ENCODE results near the gene SUPT20H.

Gene SUPT20H

GRCh38 chr13:36998624-36999041, 60.9 kb downstream of the SUPT20H start:
- no peak for DNase-seq

GRCh38 chr13:36997716-36998427, 61.6 kb downstream of the SUPT20H start:
- DNase-seq = no peak

GRCh38 chr13:36992362-36992761, 67.1 kb downstream of the SUPT20H start:
- DNase-seq = no peak

- no peak for DNase-seq
Measured at GRCh38 chr13:36986462-36987240, 72.8 kb downstream of the SUPT20H start.

DNA sequence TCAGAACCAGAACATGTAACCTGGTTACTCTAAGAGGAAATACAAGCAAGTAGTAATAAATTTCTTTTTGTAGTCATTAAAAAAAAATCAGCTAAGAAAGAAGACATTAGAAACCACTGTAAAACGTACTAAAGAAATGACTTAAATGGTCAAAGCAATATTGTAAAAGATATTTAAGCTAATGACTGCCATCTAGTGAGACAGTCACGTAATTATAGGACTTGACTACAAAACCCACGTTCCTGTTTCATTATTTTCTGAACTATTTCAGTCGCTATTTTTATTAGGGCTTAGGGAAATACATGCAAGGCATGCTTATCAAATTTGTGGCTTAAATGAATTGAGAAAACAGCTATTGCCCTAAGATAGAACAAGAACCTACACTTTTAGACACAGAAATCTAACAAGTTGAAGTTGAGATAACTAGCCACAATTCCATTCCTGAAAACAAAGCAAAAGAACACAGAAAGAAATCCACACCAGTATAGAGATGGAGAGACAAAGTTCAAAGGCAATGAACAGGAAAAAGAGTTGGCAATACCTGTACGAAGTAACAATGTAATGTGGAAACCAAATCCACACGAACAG, 78.2 kb downstream of the SUPT20H start:
- DNase-seq = peak; percentile 4

DNA sequence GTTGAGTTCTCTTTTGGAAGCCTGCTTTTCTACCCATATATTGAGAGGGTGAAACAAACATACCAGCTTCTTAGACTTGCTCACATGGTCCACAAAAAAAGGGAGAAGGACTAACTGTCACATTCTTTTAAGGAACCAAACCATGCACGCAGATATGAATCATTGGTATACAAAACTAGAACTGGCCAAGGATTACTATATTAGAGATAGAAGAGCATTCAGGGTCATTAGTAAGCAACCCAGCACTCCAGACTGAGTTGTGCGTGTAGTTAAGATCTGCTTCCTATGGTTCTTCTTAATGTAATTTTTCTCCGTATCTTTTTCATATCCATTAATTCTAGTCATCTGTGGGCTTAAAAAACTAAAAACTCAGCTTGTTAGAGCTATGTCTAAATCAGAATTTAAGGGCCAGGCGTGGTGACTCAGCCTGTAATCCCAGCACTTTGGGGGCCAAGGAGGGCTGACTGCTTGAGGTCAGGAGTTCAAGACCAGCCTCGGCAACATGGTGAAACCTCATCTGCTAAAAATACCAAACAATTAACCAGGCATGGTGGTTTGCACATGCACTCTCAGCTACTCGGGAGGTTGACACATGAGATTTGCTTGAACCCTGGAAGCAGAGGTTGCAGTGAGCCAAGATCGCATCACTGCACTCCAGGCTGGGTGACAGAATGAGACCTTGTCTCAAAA, 80.0 kb downstream of the SUPT20H start:
- DNase-seq = no peak

- DNase-seq = no peak
Measured at GRCh38 chr13:36975172-36975571, 84.3 kb downstream of the SUPT20H start.

- DNase-seq = no peak
Measured at GRCh38 chr13:36973621-36974295, 85.7 kb downstream of the SUPT20H start.

DNA sequence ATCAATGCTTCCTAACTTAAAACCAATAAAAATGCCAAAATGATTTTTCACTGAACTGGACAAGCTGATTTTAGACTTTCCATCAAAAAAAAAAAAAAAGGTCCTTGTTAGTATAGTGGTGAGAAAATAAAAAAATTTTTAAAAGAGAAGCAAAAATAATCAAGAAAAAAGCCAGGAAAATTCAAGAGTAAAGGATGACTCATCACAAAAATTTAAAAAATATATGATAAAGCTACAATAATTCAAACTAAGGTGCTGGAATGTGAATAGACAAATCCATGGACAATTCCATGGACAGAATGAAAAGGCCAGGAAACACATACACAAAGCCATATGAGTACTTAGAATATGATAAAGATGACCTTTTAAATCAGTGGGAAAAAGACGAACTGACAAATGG, 86.5 kb downstream of the SUPT20H start:
- DNase-seq = no peak

DNA sequence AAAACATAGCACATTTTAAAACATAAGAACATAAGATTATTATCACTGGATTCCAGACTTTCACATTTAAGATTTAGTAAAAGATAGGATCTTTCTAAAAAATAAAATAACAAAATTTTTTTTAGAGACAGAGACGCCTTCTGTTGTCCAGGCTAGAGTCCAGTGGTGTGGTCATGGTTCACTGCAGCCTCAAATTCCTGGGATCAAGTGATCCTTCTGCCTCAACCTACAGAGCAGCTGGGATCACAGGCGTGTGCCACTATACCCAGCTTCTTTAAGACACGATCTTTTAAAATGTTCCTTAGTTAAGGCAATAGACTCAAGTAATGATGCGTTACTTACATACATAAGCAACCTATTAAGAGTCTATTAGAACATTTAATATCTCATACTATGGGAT, 93.1 kb downstream of the SUPT20H start:
- no peak for DNase-seq

- DNase-seq = no peak
Measured at GRCh38 chr13:36965767-36966166, 93.7 kb downstream of the SUPT20H start.

GRCh38 chr13:36959456-36960116, 99.9 kb downstream of the SUPT20H start:
- no peak for DNase-seq

Data from NCI-H774 (cell line).